Measurements from ENCODE around the gene PROS1. TPM values are rescaled to one million over a fixed set of nuclear protein-coding genes. Genes with fewer than 3 reads are reported as not detected.

The PROS1 gene
- total RNA-seq, 1 experiment from 2014 or later: 9.2 TPM

- DNase-seq (ENCODE audit: low spot score): no peak
- Histone ChIP-seq H3K4me1 (ENCODE audit: insufficient read depth, low read length, poor library complexity, severe bottlenecking) (peaks cover 25% of the 10 kb centered on the region), H3K27me3 (replicated peaks; ENCODE audit: insufficient read depth, low read depth, low read length, poor library complexity) (no peaks in the 10 kb centered on the region), H3K4me3 (ENCODE audit: low read depth, low read length, poor library complexity, severe bottlenecking) (no peak overlapping the region), H3K36me3 (ENCODE audit: insufficient read depth, low read length, poor library complexity, severe bottlenecking) (no peaks in the 10 kb centered on the region), H3K27ac (ENCODE audit: low read depth, low read length, poor library complexity, severe bottlenecking) (peak overlapping the region; percentile 17), H3K9me3 (ENCODE audit: low read depth, low read length, poor library complexity, severe bottlenecking) (no peaks in the 10 kb centered on the region)
- intact Hi-C loops (cut with micrococcal nuclease; ENCODE audit: unreplicated experiment): no loop called here
- POLR2A ChIA-PET (ENCODE audit: low non-redundant PET): no interaction called here
- TF ChIP-seq CTCF (conservative IDR thresholded peaks at IDR 0.05; ENCODE audit: low read depth, low read length) (no peak), EZH2 (IDR thresholded peaks at IDR 0.05; ENCODE audit: borderline replicate concordance, low read depth, low read length, poor library complexity, severe bottlenecking) (no peak)
- CTCF ChIA-PET: no interaction called here
- BruUV-seq (replicated peaks): no TSS peak
Measured at GRCh38 chr3:93988764-93989163, 15.1 kb upstream of the PROS1 start.

GRCh38 chr3:93988283-93988682 lies 14.6 kb upstream of the PROS1 start:
- CTCF ChIA-PET: no interaction called here
- Histone ChIP-seq H3K36me3 (ENCODE audit: insufficient read depth, low read length, poor library complexity, severe bottlenecking) (no peaks in the 10 kb centered on the region), H3K4me1 (ENCODE audit: insufficient read depth, low read length, poor library complexity, severe bottlenecking) (peaks cover 25% of the 10 kb centered on the region), H3K4me3 (ENCODE audit: low read depth, low read length, poor library complexity, severe bottlenecking) (peak overlapping the region; percentile 5), H3K27ac (ENCODE audit: low read depth, low read length, poor library complexity, severe bottlenecking) (peak overlapping the region; percentile 17), H3K9me3 (ENCODE audit: low read depth, low read length, poor library complexity, severe bottlenecking) (no peaks in the 10 kb centered on the region), H3K27me3 (replicated peaks; ENCODE audit: insufficient read depth, low read depth, low read length, poor library complexity) (no peaks in the 10 kb centered on the region)
- TF ChIP-seq EZH2 (IDR thresholded peaks at IDR 0.05; ENCODE audit: borderline replicate concordance, low read depth, low read length, poor library complexity, severe bottlenecking) (no peak), CTCF (conservative IDR thresholded peaks at IDR 0.05; ENCODE audit: low read depth, low read length) (no peak)
- peak; percentile 34 for DNase-seq (ENCODE audit: low spot score)
- BruUV-seq (replicated peaks): no TSS peak
- intact Hi-C loops (cut with micrococcal nuclease; ENCODE audit: unreplicated experiment): no loop called here
- POLR2A ChIA-PET (ENCODE audit: low non-redundant PET): no interaction called here

GRCh38 chr3:93984618-93985017 lies 10.9 kb upstream of the PROS1 start:
- intact Hi-C loops (cut with micrococcal nuclease; ENCODE audit: unreplicated experiment): no loop called here
- H3K4me3 ChIP-seq (ENCODE audit: low read depth, low read length, poor library complexity, severe bottlenecking): no peak overlapping the region
- no peaks in the 10 kb centered on the region for H3K36me3 ChIP-seq (ENCODE audit: insufficient read depth, low read length, poor library complexity, severe bottlenecking)
- POLR2A ChIA-PET (ENCODE audit: low non-redundant PET): no interaction called here
- TF ChIP-seq CTCF (conservative IDR thresholded peaks at IDR 0.05; ENCODE audit: low read depth, low read length) (no peak), EZH2 (IDR thresholded peaks at IDR 0.05; ENCODE audit: borderline replicate concordance, low read depth, low read length, poor library complexity, severe bottlenecking) (no peak)
- CTCF ChIA-PET: no interaction called here
- H3K27ac ChIP-seq (ENCODE audit: low read depth, low read length, poor library complexity, severe bottlenecking): no peak overlapping the region
- H3K9me3 ChIP-seq (ENCODE audit: low read depth, low read length, poor library complexity, severe bottlenecking): no peaks in the 10 kb centered on the region
- no peaks in the 10 kb centered on the region for H3K27me3 ChIP-seq (replicated peaks; ENCODE audit: insufficient read depth, low read depth, low read length, poor library complexity)
- DNase-seq (ENCODE audit: low spot score): no peak
- BruUV-seq (replicated peaks): no TSS peak
- peaks cover 39% of the 10 kb centered on the region for H3K4me1 ChIP-seq (ENCODE audit: insufficient read depth, low read length, poor library complexity, severe bottlenecking)
